ENCODE results near the gene ARHGEF7. TPM values are rescaled to one million over a fixed set of nuclear protein-coding genes. Genes with fewer than 3 reads are reported as not detected.
A peak's percentile ranks its signal among the peaks of the same experiment; 100 is the strongest.
"Not testable (repeated sequence)": the region's sequence is repeated elsewhere in the genome, so short reads cannot be mapped to it uniquely, and the experiment has no call there.

The ARHGEF7 gene
- total RNA-seq, 1 donor from 2014 or later, result 64.6 TPM

DNA sequence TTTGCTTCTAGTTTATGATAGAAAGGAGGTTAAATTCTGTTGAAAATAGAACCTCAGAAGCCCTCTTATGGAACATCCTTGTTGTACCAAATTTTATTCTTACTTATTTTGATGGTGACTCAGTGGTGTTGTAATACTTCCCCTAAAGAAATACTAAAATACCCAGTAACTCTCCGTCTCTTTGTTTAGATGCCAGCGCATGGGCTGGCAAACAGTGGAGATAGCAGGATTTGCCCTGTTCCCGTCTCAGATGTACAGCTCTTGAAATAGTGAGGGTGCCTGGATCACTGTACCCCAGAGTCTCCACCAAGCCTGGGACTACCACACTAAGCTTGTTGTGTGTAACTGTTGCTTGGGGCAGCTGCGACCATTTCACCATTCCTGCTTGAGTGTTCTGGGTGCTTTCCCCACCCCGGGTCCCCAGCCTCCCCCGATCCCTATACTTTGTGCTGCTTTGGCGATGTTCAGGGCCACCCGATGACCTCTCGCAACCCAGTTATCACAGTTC, 138.3 kb downstream of the ARHGEF7 start:
- Mint-ChIP-seq H3K4me3 (no peak overlapping the region), H3K9me3 (peaks cover 19% of the 10 kb centered on the region), H3K36me3 (peaks cover 69% of the 10 kb centered on the region), H3K27ac (no peak overlapping the region), H3K27me3 (ENCODE audit: insufficient read depth, low read depth) (peaks cover 2% of the 10 kb centered on the region), H3K4me1 (peaks cover 2% of the 10 kb centered on the region)
- Histone ChIP-seq H3K4me3 (no peak overlapping the region), H3K36me3 (no peaks in the 10 kb centered on the region), H3F3A (ENCODE audit: low read depth) (no peaks in the 10 kb centered on the region), H3K4me1 (peaks cover 19% of the 10 kb centered on the region), H3K79me2 (ENCODE audit: low read depth) (peaks cover 22% of the 10 kb centered on the region), H3K4me2 (no peak overlapping the region), H3K9ac (no peak overlapping the region), H3K9me3 (ENCODE audit: low read depth) (no peaks in the 10 kb centered on the region), H4K20me1 (ENCODE audit: low read depth) (peaks cover 13% of the 10 kb centered on the region), H3K27ac (no peak overlapping the region), H3K27me3 (no peaks in the 10 kb centered on the region), H2AFZ (replicated peaks) (no peak overlapping the region)
- TF ChIP-seq EZH2 (IDR thresholded peaks at IDR 0.05) (no peak), EZH2phosphoT487 (IDR thresholded peaks at IDR 0.05) (no peak)
- TF ChIP-seq, protein P1, sequence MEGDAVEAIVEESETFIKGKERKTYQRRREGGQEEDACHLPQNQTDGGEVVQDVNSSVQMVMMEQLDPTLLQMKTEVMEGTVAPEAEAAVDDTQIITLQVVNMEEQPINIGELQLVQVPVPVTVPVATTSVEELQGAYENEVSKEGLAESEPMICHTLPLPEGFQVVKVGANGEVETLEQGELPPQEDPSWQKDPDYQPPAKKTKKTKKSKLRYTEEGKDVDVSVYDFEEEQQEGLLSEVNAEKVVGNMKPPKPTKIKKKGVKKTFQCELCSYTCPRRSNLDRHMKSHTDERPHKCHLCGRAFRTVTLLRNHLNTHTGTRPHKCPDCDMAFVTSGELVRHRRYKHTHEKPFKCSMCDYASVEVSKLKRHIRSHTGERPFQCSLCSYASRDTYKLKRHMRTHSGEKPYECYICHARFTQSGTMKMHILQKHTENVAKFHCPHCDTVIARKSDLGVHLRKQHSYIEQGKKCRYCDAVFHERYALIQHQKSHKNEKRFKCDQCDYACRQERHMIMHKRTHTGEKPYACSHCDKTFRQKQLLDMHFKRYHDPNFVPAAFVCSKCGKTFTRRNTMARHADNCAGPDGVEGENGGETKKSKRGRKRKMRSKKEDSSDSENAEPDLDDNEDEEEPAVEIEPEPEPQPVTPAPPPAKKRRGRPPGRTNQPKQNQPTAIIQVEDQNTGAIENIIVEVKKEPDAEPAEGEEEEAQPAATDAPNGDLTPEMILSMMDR (IDR thresholded peaks at IDR 0.05), result no peak
- no peak for DNase-seq (ENCODE audit: low spot score)

DNA sequence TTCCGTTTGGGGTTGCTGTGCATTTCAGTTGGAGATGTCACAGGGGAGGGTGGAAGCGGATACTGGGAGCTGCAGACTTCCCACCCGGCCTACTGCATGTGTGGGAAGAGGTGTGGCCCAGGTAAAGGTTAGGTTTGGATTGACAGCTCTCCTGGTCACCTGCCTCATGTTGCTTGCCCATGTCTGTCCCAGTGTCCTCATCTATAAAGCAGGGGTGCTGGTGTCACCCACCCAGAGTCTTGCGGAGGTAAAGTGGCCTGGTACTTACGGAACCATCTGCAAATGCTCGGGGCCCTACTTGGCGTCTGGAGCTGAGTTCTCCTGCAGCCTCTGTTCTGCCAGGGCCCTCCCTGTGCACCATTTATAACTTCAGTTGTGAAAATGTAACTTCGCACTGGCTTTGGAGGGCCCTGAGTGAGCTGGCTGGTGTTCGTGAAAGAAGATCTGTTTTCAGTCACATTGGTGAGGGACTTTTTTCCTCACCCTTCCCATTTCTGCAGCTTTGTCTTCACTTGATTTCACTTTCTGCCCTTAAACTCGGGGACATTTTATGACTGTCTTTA, 140.2 kb downstream of the ARHGEF7 start:
- Histone ChIP-seq H3K27me3 (no peaks in the 10 kb centered on the region), H4K20me1 (ENCODE audit: low read depth) (peaks cover 2% of the 10 kb centered on the region), H3F3A (ENCODE audit: low read depth) (no peaks in the 10 kb centered on the region), H3K9ac (no peak overlapping the region), H3K9me3 (ENCODE audit: low read depth) (no peaks in the 10 kb centered on the region), H3K27ac (no peak overlapping the region), H3K36me3 (no peaks in the 10 kb centered on the region), H3K4me1 (peaks cover 14% of the 10 kb centered on the region), H3K79me2 (ENCODE audit: low read depth) (peaks cover 10% of the 10 kb centered on the region), H3K4me3 (no peak overlapping the region), H2AFZ (replicated peaks) (no peak overlapping the region), H3K4me2 (no peak overlapping the region)
- Mint-ChIP-seq H3K27ac (no peak overlapping the region), H3K27me3 (ENCODE audit: insufficient read depth, low read depth) (peaks cover 2% of the 10 kb centered on the region), H3K4me3 (no peak overlapping the region), H3K4me1 (peaks cover 2% of the 10 kb centered on the region), H3K36me3 (peaks cover 69% of the 10 kb centered on the region), H3K9me3 (peaks cover 35% of the 10 kb centered on the region)
- no peak for TF ChIP-seq EZH2phosphoT487 (IDR thresholded peaks at IDR 0.05)
- no peak for TF ChIP-seq EZH2 (IDR thresholded peaks at IDR 0.05)
- TF ChIP-seq, protein P1 (IDR thresholded peaks at IDR 0.05), result no peak
- no peak for DNase-seq (ENCODE audit: low spot score)

DNA sequence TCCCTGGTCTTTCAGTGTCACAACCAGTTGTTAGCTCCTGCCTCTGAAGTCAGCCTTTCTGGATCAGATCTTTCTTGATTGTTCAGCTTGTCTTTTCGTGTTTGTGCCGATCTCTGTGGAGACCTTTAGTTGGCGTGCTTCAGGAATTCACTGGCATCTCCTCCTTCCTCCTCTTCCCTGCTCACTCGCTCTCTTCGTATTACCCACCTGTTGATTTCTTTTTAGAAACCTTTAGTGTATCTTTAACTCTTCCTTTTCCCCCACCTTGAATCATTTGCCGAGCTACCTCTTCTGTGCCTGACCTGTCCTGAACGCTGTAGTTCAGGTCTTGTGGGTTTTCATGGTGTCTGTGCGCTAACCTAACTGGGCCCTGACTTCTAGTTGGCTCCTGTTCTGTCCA, 141.3 kb downstream of the ARHGEF7 start:
- H3K9me3 ChIP-seq (ENCODE audit: low read depth), result no peaks in the 10 kb centered on the region
- no peak overlapping the region for H2AFZ ChIP-seq (replicated peaks)
- H3K4me2 ChIP-seq, result peak overlapping the region; percentile 11
- H3K36me3 ChIP-seq, result peaks cover 4% of the 10 kb centered on the region
- H3F3A ChIP-seq (ENCODE audit: low read depth), result no peaks in the 10 kb centered on the region
- peaks cover 2% of the 10 kb centered on the region for H3K27me3 Mint-ChIP-seq (ENCODE audit: insufficient read depth, low read depth)
- no peak overlapping the region for H3K9ac ChIP-seq
- peaks cover 64% of the 10 kb centered on the region for H3K36me3 Mint-ChIP-seq
- peaks cover 10% of the 10 kb centered on the region for H3K79me2 ChIP-seq (ENCODE audit: low read depth)
- peak overlapping the region; percentile 50 for H3K27ac ChIP-seq
- no peaks in the 10 kb centered on the region for H3K27me3 ChIP-seq
- no peak for TF ChIP-seq EZH2 (IDR thresholded peaks at IDR 0.05)
- DNase-seq (ENCODE audit: low spot score), result no peak
- peaks cover 38% of the 10 kb centered on the region for H3K9me3 Mint-ChIP-seq
- peaks cover 14% of the 10 kb centered on the region for H3K4me1 ChIP-seq
- no peak overlapping the region for H3K4me3 ChIP-seq
- no peak overlapping the region for H3K4me3 Mint-ChIP-seq
- H3K27ac Mint-ChIP-seq, result no peak overlapping the region
- H4K20me1 ChIP-seq (ENCODE audit: low read depth), result no peaks in the 10 kb centered on the region
- H3K4me1 Mint-ChIP-seq, result peaks cover 2% of the 10 kb centered on the region

DNA sequence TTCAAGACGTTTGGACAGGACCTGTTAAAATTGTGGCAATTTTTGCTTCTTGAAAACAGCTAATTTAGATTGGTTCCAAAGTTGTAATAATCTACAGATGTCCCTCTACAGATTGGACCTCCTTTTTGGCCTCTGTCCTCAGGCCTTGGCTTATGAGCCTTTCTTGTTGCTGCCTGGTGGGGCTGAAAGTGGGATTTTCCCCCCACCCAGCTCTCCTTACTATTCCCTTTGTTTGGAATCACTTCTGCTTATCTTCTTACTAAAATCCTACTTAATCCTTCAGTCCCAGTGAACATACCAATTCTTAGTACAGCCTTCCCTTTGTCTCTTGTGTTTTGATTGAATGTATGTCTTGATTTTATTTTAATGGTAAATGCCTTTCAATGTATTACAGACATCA, 141.8 kb downstream of the ARHGEF7 start:
- peaks cover 14% of the 10 kb centered on the region for H3K4me1 ChIP-seq
- H4K20me1 ChIP-seq (ENCODE audit: low read depth), result no peaks in the 10 kb centered on the region
- no peak for DNase-seq (ENCODE audit: low spot score)
- peak overlapping the region; percentile 50 for H3K27ac ChIP-seq
- Mint-ChIP-seq H3K27me3 (ENCODE audit: insufficient read depth, low read depth) (peaks cover 2% of the 10 kb centered on the region), H3K9me3 (peaks cover 38% of the 10 kb centered on the region), H3K27ac (no peak overlapping the region), H3K4me1 (peaks cover 2% of the 10 kb centered on the region), H3K36me3 (peaks cover 59% of the 10 kb centered on the region), H3K4me3 (no peak overlapping the region)
- no peak overlapping the region for H3K4me3 ChIP-seq
- TF ChIP-seq, protein P1 (IDR thresholded peaks at IDR 0.05), result no peak
- TF ChIP-seq EZH2 (IDR thresholded peaks at IDR 0.05), result no peak
- TF ChIP-seq EZH2phosphoT487 (IDR thresholded peaks at IDR 0.05), result no peak
- no peaks in the 10 kb centered on the region for H3K27me3 ChIP-seq
- peaks cover 4% of the 10 kb centered on the region for H3K36me3 ChIP-seq
- H2AFZ ChIP-seq (replicated peaks), result no peak overlapping the region
- H3K4me2 ChIP-seq, result peak overlapping the region; percentile 11
- H3K9ac ChIP-seq, result no peak overlapping the region
- no peaks in the 10 kb centered on the region for H3K9me3 ChIP-seq (ENCODE audit: low read depth)
- H3F3A ChIP-seq (ENCODE audit: low read depth), result no peaks in the 10 kb centered on the region
- H3K79me2 ChIP-seq (ENCODE audit: low read depth), result peaks cover 10% of the 10 kb centered on the region

DNA sequence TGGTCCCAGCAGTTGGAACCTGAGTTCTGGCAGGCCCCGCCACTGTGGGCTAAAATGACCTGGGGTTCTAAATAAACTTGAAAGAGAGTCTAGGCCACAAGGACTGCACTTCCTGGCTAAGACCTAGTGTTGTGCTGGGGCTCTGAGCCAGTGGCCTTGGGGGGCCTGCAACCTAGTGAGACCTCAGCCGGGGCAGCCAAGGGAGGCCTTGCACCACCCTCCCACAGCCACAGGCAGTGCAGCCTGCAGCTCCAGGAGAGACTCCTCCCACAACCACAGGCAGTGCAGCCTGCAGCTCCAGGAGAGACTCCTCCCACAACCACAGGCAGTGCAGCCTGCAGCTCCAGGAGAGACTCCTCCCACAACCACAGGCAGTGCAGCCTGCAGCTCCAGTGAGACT, 142.8 kb downstream of the ARHGEF7 start:
- DNase-seq (ENCODE audit: low spot score); H3K9ac ChIP-seq; H3K27ac Mint-ChIP-seq; H2AFZ ChIP-seq (replicated peaks); H3K4me3 Mint-ChIP-seq; H3K27me3 ChIP-seq; H3K27me3 Mint-ChIP-seq (ENCODE audit: insufficient read depth, low read depth); H3K27ac ChIP-seq; H3K79me2 ChIP-seq (ENCODE audit: low read depth); H3K36me3 ChIP-seq; H3F3A ChIP-seq (ENCODE audit: low read depth); H4K20me1 ChIP-seq (ENCODE audit: low read depth); H3K4me1 Mint-ChIP-seq; H3K4me3 ChIP-seq; H3K4me2 ChIP-seq; H3K9me3 ChIP-seq (ENCODE audit: low read depth): not testable (repeated sequence)
- Mint-ChIP-seq H3K36me3 (peaks cover 53% of the 10 kb centered on the region), H3K9me3 (peaks cover 38% of the 10 kb centered on the region)
- H3K4me1 ChIP-seq, result peaks cover 14% of the 10 kb centered on the region

Measured in neural progenitor cell (in vitro differentiated cells).